HK-2 (cell line): ENCODE results near the gene ATP1A3.
"Not testable (repeated sequence)": the region's sequence is repeated elsewhere in the genome, so short reads cannot be mapped to it uniquely, and the experiment has no call there.

Experiments used
- DNase-seq: peaks from one replicate; pipeline ENCODE4 v3.0.0-alpha.2; 2018; ENCODE audit not compliant: unreplicated experiment

The ATP1A3 gene

GRCh38 chr19:41945135-41945766, 48.8 kb downstream of the ATP1A3 start:
- DNase-seq = no peak

- no peak for DNase-seq
Measured at GRCh38 chr19:41944336-41944735, 49.7 kb downstream of the ATP1A3 start.

GRCh38 chr19:41941410-41942202, 52.4 kb downstream of the ATP1A3 start:
- DNase-seq = no peak

- no peak for DNase-seq
Measured at GRCh38 chr19:41940731-41941409, 53.2 kb downstream of the ATP1A3 start.

- peak; percentile 51 for DNase-seq
Measured at GRCh38 chr19:41939861-41940730, 53.9 kb downstream of the ATP1A3 start.

GRCh38 chr19:41939209-41939608, 54.8 kb downstream of the ATP1A3 start:
- not testable (repeated sequence) for DNase-seq

- no peak for DNase-seq
Measured at GRCh38 chr19:41937525-41938468, 56.2 kb downstream of the ATP1A3 start.

GRCh38 chr19:41936961-41937360, 57.1 kb downstream of the ATP1A3 start:
- DNase-seq = no peak

- DNase-seq = peak; percentile 43
Measured at GRCh38 chr19:41936416-41936850, 57.6 kb downstream of the ATP1A3 start.

GRCh38 chr19:41935760-41936415, 58.1 kb downstream of the ATP1A3 start:
- DNase-seq = no peak

GRCh38 chr19:41934849-41935374, 59.1 kb downstream of the ATP1A3 start:
- peak; percentile 74 for DNase-seq

- no peak for DNase-seq
Measured at GRCh38 chr19:41933693-41934426, 60.2 kb downstream of the ATP1A3 start.

GRCh38 chr19:41932720-41933332, 61.2 kb downstream of the ATP1A3 start:
- DNase-seq = no peak

GRCh38 chr19:41932259-41932719, 61.7 kb downstream of the ATP1A3 start:
- no peak for DNase-seq

- no peak for DNase-seq
Measured at GRCh38 chr19:41930926-41931592, 63.0 kb downstream of the ATP1A3 start.

GRCh38 chr19:41930322-41930722, 63.7 kb downstream of the ATP1A3 start:
- no peak for DNase-seq

GRCh38 chr19:41929536-41930071, 64.4 kb downstream of the ATP1A3 start:
- no peak for DNase-seq
